Measurements from ENCODE around the gene HOTAIR.

HOTAIR gene

GRCh38 chr12:53980802-53981496 lies 6.2 kb upstream of the HOTAIR start:
- peaks cover 100% of the 10 kb centered on the region for H3K27me3 ChIP-seq (ENCODE audit: control insufficient read depth, insufficient read depth, low read length)
- no peak overlapping the region for H3K4me3 ChIP-seq (ENCODE audit: low read length)
- no peaks in the 10 kb centered on the region for H3K9me3 ChIP-seq (ENCODE audit: control insufficient read depth, low read depth, low read length)
- H3K36me3 ChIP-seq (ENCODE audit: control insufficient read depth, low read depth, low read length) = no peaks in the 10 kb centered on the region
- no peak overlapping the region for H3K9ac ChIP-seq (ENCODE audit: low read length)
- no peaks in the 10 kb centered on the region for H3K4me1 ChIP-seq (ENCODE audit: control insufficient read depth, low read depth, low read length)
- no peak overlapping the region for H3K27ac ChIP-seq (ENCODE audit: low read length)

DNA sequence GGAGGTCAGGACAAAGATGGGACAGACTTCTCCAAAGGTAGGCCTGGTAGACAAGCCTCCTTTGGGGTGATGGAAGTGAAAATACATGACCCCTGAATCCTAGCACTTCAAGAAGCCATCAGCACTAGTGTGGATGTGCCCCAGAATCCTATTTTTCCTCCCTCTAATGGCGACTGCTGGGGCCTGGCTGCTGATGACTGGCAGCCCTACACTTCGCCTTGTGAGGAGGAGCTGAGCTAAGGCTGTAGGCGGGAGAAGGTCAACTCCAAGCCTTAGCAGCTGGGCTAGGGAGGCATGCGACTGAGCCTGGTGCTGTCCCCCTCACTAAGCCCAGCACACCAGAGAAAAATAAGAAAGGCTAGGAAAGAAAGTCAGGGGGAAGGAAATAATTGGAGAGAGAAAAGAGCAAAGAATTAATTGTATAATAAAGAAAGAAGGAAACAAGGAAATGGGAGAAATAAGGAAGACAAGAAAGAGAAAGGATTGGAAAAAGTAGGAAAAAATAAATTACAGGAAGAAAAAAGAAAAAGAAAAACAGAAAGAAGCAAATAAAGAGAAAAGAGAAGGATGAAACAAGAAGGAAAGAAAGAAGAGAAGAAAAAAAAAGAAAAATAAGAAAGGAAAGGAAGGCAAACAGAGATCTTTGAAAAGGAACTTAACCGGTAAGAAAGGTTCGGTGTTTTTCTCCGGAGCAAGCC lies 5.5 kb upstream of the HOTAIR start:
- Histone ChIP-seq H3K27me3 (ENCODE audit: control insufficient read depth, insufficient read depth, low read length) (peaks cover 100% of the 10 kb centered on the region), H3K27ac (ENCODE audit: low read length) (no peak overlapping the region), H3K9ac (ENCODE audit: low read length) (no peak overlapping the region), H3K36me3 (ENCODE audit: control insufficient read depth, low read depth, low read length) (no peaks in the 10 kb centered on the region), H3K4me3 (ENCODE audit: low read length) (no peak overlapping the region), H3K4me1 (ENCODE audit: control insufficient read depth, low read depth, low read length) (peaks cover 3% of the 10 kb centered on the region), H3K9me3 (ENCODE audit: control insufficient read depth, low read depth, low read length) (no peaks in the 10 kb centered on the region)

- peaks cover 100% of the 10 kb centered on the region for H3K27me3 ChIP-seq (ENCODE audit: control insufficient read depth, insufficient read depth, low read length)
- H3K36me3 ChIP-seq (ENCODE audit: control insufficient read depth, low read depth, low read length) = no peaks in the 10 kb centered on the region
- no peak overlapping the region for H3K9ac ChIP-seq (ENCODE audit: low read length)
- H3K4me1 ChIP-seq (ENCODE audit: control insufficient read depth, low read depth, low read length) = peaks cover 3% of the 10 kb centered on the region
- H3K4me3 ChIP-seq (ENCODE audit: low read length) = no peak overlapping the region
- H3K27ac ChIP-seq (ENCODE audit: low read length) = no peak overlapping the region
- H3K9me3 ChIP-seq (ENCODE audit: control insufficient read depth, low read depth, low read length) = no peaks in the 10 kb centered on the region
Observed at GRCh38 chr12:53978477-53979356, 4.0 kb upstream of the HOTAIR start.

- H3K9ac ChIP-seq (ENCODE audit: low read length) = no peak overlapping the region
- no peaks in the 10 kb centered on the region for H3K9me3 ChIP-seq (ENCODE audit: control insufficient read depth, low read depth, low read length)
- H3K4me3 ChIP-seq (ENCODE audit: low read length) = no peak overlapping the region
- H3K27me3 ChIP-seq (ENCODE audit: control insufficient read depth, insufficient read depth, low read length) = peaks cover 100% of the 10 kb centered on the region
- H3K4me1 ChIP-seq (ENCODE audit: control insufficient read depth, low read depth, low read length) = peaks cover 6% of the 10 kb centered on the region
- no peak overlapping the region for H3K27ac ChIP-seq (ENCODE audit: low read length)
- no peaks in the 10 kb centered on the region for H3K36me3 ChIP-seq (ENCODE audit: control insufficient read depth, low read depth, low read length)
Observed at GRCh38 chr12:53977596-53978445, 3.1 kb upstream of the HOTAIR start.

DNA sequence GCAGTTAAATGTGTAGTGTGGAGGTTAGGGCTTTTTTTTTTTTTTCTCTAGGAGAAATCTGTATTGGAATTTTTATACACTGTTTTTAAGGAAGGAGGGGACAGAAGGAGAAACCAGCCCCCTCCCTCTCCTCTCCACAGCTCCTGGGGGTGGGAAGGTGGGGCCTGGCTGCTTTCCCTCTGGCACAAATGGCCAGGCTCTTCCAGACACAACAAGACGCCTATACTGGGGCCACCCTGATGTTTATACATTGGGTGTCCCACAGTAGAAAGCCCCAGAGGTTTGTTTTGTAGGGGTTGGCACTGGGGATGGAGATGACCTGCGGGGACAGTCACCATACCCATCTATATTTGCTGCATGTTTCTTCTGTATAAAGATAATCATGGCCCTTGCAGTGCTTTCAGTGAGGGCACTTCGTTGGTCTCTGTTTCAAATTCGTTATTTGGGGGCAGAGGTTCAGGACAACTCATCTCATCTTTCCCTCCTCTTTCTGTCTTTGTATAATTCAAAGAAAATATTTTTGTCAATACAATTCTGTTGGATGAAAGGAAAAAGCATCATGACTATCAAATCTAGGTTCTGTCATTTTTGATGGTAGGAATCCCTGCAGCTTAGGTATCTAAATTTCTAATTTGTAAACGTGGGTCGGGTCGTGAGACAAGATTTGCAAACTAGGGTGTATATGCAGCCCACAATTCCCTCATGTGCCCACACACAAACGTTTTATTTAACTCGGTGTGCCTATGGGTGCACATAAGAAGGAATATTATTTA lies 2.3 kb upstream of the HOTAIR start:
- H3K9ac ChIP-seq (ENCODE audit: low read length) = no peak overlapping the region
- no peak overlapping the region for H3K27ac ChIP-seq (ENCODE audit: low read length)
- H3K36me3 ChIP-seq (ENCODE audit: control insufficient read depth, low read depth, low read length) = no peaks in the 10 kb centered on the region
- H3K27me3 ChIP-seq (ENCODE audit: control insufficient read depth, insufficient read depth, low read length) = peaks cover 100% of the 10 kb centered on the region
- no peaks in the 10 kb centered on the region for H3K9me3 ChIP-seq (ENCODE audit: control insufficient read depth, low read depth, low read length)
- H3K4me1 ChIP-seq (ENCODE audit: control insufficient read depth, low read depth, low read length) = peaks cover 7% of the 10 kb centered on the region
- no peak overlapping the region for H3K4me3 ChIP-seq (ENCODE audit: low read length)

DNA sequence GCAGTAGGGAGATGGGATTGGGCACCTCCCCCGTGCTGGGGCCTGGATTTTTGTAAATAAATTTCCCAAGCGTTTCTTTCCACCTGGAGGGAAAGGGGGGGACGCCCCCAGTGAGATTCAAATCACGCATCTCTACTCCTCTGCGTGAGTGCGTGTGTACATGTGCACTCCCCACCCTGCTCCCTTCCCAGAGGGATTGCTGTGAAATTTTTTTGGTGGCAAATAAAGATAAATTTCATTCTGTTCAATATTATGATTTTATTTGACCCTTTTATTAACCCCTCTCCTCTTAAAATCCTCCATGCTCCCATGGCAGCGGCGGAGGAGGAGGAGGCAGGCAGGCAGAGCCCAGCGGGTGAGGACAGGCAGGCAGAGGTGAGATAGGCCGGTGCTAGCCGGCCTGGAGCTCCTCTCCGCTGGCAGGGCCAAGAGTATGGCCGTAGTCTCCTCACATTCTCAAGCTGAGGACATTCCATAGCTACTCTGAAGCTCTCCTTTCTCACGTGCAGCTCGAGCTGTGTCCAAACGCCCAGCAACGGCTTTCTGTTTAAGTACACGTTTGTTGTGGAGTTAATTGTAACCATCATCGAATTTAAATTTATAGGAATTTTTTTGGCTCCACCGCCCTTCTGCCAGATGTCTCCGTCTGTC lies 1.5 kb upstream of the HOTAIR start:
- Histone ChIP-seq H3K4me3 (ENCODE audit: low read length) (no peak overlapping the region), H3K27me3 (ENCODE audit: control insufficient read depth, insufficient read depth, low read length) (peaks cover 100% of the 10 kb centered on the region), H3K9ac (ENCODE audit: low read length) (no peak overlapping the region), H3K36me3 (ENCODE audit: control insufficient read depth, low read depth, low read length) (no peaks in the 10 kb centered on the region), H3K4me1 (ENCODE audit: control insufficient read depth, low read depth, low read length) (peaks cover 7% of the 10 kb centered on the region), H3K27ac (ENCODE audit: low read length) (no peak overlapping the region), H3K9me3 (ENCODE audit: control insufficient read depth, low read depth, low read length) (no peaks in the 10 kb centered on the region)

DNA sequence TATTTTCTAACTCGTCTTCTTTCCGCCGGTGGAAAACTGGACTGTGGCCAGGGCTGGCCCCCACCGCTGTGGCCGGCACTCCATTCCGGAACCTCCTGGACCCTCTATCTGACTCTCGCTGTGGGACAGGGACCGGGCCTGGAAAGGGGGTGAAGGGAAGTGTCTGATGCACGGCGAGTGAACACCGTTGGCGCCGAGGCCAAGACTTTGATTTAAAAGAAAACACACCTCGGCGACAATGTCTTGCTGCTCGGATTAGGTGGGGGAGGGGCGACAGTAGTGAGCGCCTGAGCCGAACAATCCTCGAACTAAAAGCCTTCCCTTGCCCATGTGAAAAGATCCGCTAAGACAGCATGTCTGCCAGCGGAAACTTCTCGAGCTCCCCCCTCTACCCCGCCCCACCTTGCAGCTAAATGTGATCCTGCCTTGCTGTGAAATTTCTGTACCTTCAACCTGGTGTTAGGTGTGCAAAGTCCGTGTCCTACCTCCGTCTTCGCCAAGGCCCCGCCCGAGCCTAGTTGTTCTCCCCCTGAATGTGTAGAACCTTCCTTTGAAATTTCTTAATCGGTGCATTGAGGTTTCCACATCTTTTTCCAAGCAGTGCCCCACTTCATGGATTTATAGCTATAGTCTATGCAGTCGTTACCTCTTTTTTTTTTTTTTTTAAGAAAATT lies 862 bp upstream of the HOTAIR start:
- Histone ChIP-seq H3K27me3 (ENCODE audit: control insufficient read depth, insufficient read depth, low read length) (peaks cover 100% of the 10 kb centered on the region), H3K4me1 (ENCODE audit: control insufficient read depth, low read depth, low read length) (peaks cover 7% of the 10 kb centered on the region), H3K9me3 (ENCODE audit: control insufficient read depth, low read depth, low read length) (no peaks in the 10 kb centered on the region), H3K36me3 (ENCODE audit: control insufficient read depth, low read depth, low read length) (no peaks in the 10 kb centered on the region), H3K4me3 (ENCODE audit: low read length) (no peak overlapping the region), H3K27ac (ENCODE audit: low read length) (no peak overlapping the region), H3K9ac (ENCODE audit: low read length) (no peak overlapping the region)

DNA sequence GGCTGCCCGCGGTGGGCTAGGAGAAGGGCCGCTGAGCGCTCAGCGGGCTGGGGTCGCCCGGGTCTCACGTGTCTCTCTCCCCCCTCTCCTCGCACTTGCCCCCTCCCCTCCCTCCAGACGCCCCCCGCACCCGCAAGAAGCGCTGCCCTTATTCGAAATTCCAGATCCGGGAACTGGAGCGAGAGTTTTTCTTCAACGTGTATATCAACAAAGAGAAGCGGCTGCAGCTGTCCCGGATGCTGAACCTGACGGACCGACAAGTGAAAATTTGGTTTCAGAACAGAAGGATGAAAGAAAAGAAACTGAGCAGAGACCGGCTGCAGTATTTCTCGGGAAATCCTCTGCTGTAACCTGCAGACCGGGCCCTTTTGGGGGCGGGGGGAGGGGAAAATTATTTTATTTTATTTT lies 314 bp upstream of the HOTAIR start:
- Histone ChIP-seq H3K9ac (ENCODE audit: low read length) (no peak overlapping the region), H3K4me1 (ENCODE audit: control insufficient read depth, low read depth, low read length) (peaks cover 7% of the 10 kb centered on the region), H3K36me3 (ENCODE audit: control insufficient read depth, low read depth, low read length) (no peaks in the 10 kb centered on the region), H3K4me3 (ENCODE audit: low read length) (no peak overlapping the region), H3K27me3 (ENCODE audit: control insufficient read depth, insufficient read depth, low read length) (peaks cover 100% of the 10 kb centered on the region), H3K9me3 (ENCODE audit: control insufficient read depth, low read depth, low read length) (no peaks in the 10 kb centered on the region), H3K27ac (ENCODE audit: low read length) (no peak overlapping the region)

GRCh38 chr12:53973236-53974042 lies 1.3 kb downstream of the HOTAIR start:
- Histone ChIP-seq H3K4me3 (ENCODE audit: low read length) (peak overlapping the region; percentile 13), H3K9ac (ENCODE audit: low read length) (no peak overlapping the region), H3K27me3 (ENCODE audit: control insufficient read depth, insufficient read depth, low read length) (peaks cover 100% of the 10 kb centered on the region), H3K36me3 (ENCODE audit: control insufficient read depth, low read depth, low read length) (no peaks in the 10 kb centered on the region), H3K9me3 (ENCODE audit: control insufficient read depth, low read depth, low read length) (no peaks in the 10 kb centered on the region), H3K4me1 (ENCODE audit: control insufficient read depth, low read depth, low read length) (peaks cover 7% of the 10 kb centered on the region), H3K27ac (ENCODE audit: low read length) (no peak overlapping the region)

Measured in iPS-18a (cell line).